GM10266 (cell line): Measurements from ENCODE around the gene TSEN15.

Source experiments
- DNase-seq: peaks from one replicate; pipeline ENCODE4 v3.0.0; 2012; ENCODE audit errors: extremely low spot score
- CTCF ChIP-seq: IDR thresholded peaks from 2 replicates; pipeline ENCODE4 v1.5.1; 2012; ENCODE audit warnings: mild to moderate bottlenecking, low read depth; ENCODE audit not compliant: control insufficient read depth, insufficient read depth; ENCODE audit errors: missing control alignments

The TSEN15 gene

GRCh38 chr1:184113251-184113650, 61.7 kb downstream of the TSEN15 start:
- no peak for TF ChIP-seq CTCF

GRCh38 chr1:184114818-184115398, 63.4 kb downstream of the TSEN15 start:
- no peak for TF ChIP-seq CTCF
- no peak for DNase-seq

More at GRCh38 chr1:184113251-184113650, 61.7 kb downstream of the TSEN15 start:
- no peak for DNase-seq

GRCh38 chr1:184116287-184116686, 64.8 kb downstream of the TSEN15 start:
- no peak for TF ChIP-seq CTCF
- DNase-seq = no peak

- DNase-seq = no peak
- no peak for TF ChIP-seq CTCF
Observed at GRCh38 chr1:184118046-184118445, 66.5 kb downstream of the TSEN15 start.
